Inflammatory macrophage (primary cell): ENCODE data around the gene INPP5A.

ENCODE experiments used
- DNase-seq, 2 donors: peaks; one replicate each; pipeline ENCODE4 v3.0.0-alpha.2; 2020 to 2022

The INPP5A gene

DNA sequence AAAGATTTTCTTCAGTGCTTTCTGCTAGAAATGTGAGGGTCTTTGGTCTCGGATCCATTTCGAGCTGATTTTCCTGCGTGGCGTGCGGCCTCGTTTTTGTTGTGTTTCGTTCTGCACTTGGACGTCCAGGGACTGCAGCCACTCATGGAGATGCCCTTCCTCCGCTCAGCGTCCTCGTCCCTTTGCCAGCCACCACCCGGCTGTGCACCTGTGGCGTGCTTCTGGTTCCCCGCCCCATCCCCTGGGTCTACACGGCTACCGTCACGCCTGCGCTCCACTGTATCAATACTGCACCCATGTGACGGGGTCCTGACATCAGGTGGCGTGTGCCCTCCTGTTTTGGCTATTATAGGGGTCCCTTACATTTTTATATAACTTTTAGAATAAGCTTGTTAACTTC, 291.1 kb downstream of the INPP5A start:
- DNase-seq, result no peak

DNA sequence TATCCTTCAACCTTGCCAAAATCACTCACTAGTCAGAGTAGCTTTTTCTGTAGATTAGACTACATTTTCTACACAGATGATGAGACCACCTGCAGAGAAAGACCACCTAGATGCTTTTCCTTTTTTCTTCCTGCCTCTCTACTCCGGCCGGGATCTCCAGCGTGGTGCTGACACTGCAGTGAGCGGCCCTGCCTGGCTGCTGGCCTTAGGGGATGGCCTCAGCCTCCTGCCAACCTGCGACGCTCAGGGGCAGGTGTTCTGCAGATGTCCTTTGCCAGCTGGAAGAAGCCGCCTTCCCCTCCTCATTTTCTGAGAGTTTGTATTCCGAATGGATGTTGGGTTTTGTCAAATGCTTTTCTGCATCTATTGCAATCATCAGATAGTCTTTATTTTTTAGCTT, 291.8 kb downstream of the INPP5A start:
- DNase-seq, result no peak

DNA sequence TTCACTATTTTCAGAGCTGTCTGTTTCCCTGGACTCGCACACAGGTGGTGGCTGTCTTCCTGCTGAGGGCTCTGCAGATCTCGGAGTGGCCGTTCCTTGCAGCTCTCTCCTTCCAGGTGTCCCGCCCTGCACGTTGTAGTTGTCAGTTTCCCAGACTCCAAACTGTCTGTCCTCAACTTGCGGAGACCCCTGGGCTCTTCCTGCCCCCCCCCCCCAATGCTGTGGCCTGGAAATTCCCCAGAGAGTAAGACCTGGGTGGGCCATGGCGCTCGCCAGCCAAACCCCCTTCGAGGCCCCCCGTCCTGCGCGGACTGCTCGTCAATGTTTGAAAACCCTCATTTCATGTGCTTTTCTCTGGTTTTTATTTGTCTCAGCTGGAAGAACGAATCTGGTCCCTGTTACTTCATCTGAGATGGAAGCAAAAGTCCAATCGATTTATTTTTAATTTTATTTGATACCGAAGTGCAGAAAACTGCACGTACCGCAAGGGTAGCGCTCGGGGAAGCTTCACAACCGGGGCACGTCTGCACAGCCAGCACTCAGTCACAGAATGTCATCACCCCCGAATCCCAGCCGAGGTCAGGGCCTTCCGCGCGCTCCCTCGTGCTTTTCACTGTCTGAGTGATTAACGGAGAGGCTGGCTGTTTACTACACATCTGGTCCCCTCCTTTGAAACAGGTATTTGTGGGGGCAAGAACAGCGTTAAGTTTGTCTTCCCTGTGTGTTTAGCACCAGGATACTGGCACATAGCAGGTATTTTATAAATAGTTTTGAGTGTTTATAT, 294.8 kb downstream of the INPP5A start:
- DNase-seq, result no peak
